ENCODE measurements around the gene VWA5B2. TPM values are rescaled to one million over a fixed set of nuclear protein-coding genes. Genes with fewer than 3 reads are reported as not detected.

Gene VWA5B2
- total RNA-seq, 1 donor from 2014 or later = 0.11 TPM

GRCh38 chr3:184275961-184276910, 46.9 kb downstream of the VWA5B2 start, which contains the start of gene ECE2:
Gene ECE2 (plus strand): TSS chr3:184276022. CDS start chr3:184276154, 132 bp downstream.
- no peak for TF ChIP-seq CTCF (IDR thresholded peaks at IDR 0.05)
- H3K4me1 Mint-ChIP-seq (ENCODE audit: unreplicated experiment) = no peaks in the 10 kb centered on the region
- H3K36me3 Mint-ChIP-seq (ENCODE audit: unreplicated experiment) = no peaks in the 10 kb centered on the region
- H3K27me3 Mint-ChIP-seq (ENCODE audit: unreplicated experiment) = peaks cover 39% of the 10 kb centered on the region
- H3K4me3 Mint-ChIP-seq (ENCODE audit: unreplicated experiment) = no peak within 1 kb of the TSS
- no peaks in the 10 kb centered on the region for H3K9me3 Mint-ChIP-seq (ENCODE audit: unreplicated experiment)
- H3K27ac Mint-ChIP-seq (ENCODE audit: unreplicated experiment) = no peak within 1 kb of the TSS
- DNase-seq (ENCODE audit: extremely low spot score, unreplicated experiment) = no peak

GRCh38 chr3:184277366-184277765, 48.0 kb downstream of the VWA5B2 start:
- Mint-ChIP-seq H3K4me1 (ENCODE audit: unreplicated experiment) (no peaks in the 10 kb centered on the region), H3K9me3 (ENCODE audit: unreplicated experiment) (no peaks in the 10 kb centered on the region), H3K27ac (ENCODE audit: unreplicated experiment) (no peak overlapping the region), H3K27me3 (ENCODE audit: unreplicated experiment) (peaks cover 35% of the 10 kb centered on the region), H3K36me3 (ENCODE audit: unreplicated experiment) (no peaks in the 10 kb centered on the region), H3K4me3 (ENCODE audit: unreplicated experiment) (no peak overlapping the region)
- TF ChIP-seq CTCF (IDR thresholded peaks at IDR 0.05) = no peak
- DNase-seq (ENCODE audit: extremely low spot score, unreplicated experiment) = no peak

GRCh38 chr3:184282941-184283340, 53.6 kb downstream of the VWA5B2 start:
- no peak for DNase-seq (ENCODE audit: extremely low spot score, unreplicated experiment)
- TF ChIP-seq CTCF (IDR thresholded peaks at IDR 0.05) = no peak
- Mint-ChIP-seq H3K9me3 (ENCODE audit: unreplicated experiment) (no peaks in the 10 kb centered on the region), H3K36me3 (ENCODE audit: unreplicated experiment) (no peaks in the 10 kb centered on the region), H3K4me1 (ENCODE audit: unreplicated experiment) (no peaks in the 10 kb centered on the region), H3K27me3 (ENCODE audit: unreplicated experiment) (peaks cover 37% of the 10 kb centered on the region), H3K4me3 (ENCODE audit: unreplicated experiment) (no peak overlapping the region), H3K27ac (ENCODE audit: unreplicated experiment) (no peak overlapping the region)

- TF ChIP-seq CTCF (IDR thresholded peaks at IDR 0.05) = no peak
- Mint-ChIP-seq H3K36me3 (ENCODE audit: unreplicated experiment) (no peaks in the 10 kb centered on the region), H3K9me3 (ENCODE audit: unreplicated experiment) (no peaks in the 10 kb centered on the region), H3K27ac (ENCODE audit: unreplicated experiment) (no peak overlapping the region), H3K4me3 (ENCODE audit: unreplicated experiment) (no peak overlapping the region), H3K27me3 (ENCODE audit: unreplicated experiment) (peaks cover 38% of the 10 kb centered on the region), H3K4me1 (ENCODE audit: unreplicated experiment) (no peaks in the 10 kb centered on the region)
- DNase-seq (ENCODE audit: extremely low spot score, unreplicated experiment) = no peak
Measured at GRCh38 chr3:184283681-184284080, 54.3 kb downstream of the VWA5B2 start.

GRCh38 chr3:184284696-184285095, 55.3 kb downstream of the VWA5B2 start:
- DNase-seq (ENCODE audit: extremely low spot score, unreplicated experiment) = no peak
- H3K36me3 Mint-ChIP-seq (ENCODE audit: unreplicated experiment) = no peaks in the 10 kb centered on the region

More at GRCh38 chr3:184284696-184285095, 55.3 kb downstream of the VWA5B2 start:
- Mint-ChIP-seq H3K4me1 (ENCODE audit: unreplicated experiment) (no peaks in the 10 kb centered on the region), H3K4me3 (ENCODE audit: unreplicated experiment) (no peak overlapping the region), H3K9me3 (ENCODE audit: unreplicated experiment) (no peaks in the 10 kb centered on the region), H3K27ac (ENCODE audit: unreplicated experiment) (no peak overlapping the region), H3K27me3 (ENCODE audit: unreplicated experiment) (peaks cover 35% of the 10 kb centered on the region)
- TF ChIP-seq CTCF (IDR thresholded peaks at IDR 0.05) = peak; percentile 44
